ENCODE data around the gene SLC27A2. TPM values are rescaled to one million over a fixed set of nuclear protein-coding genes. Genes with fewer than 3 reads are reported as not detected.

The SLC27A2 gene
- total RNA-seq, 1 experiment from 2014 or later: 7.0 TPM

DNA sequence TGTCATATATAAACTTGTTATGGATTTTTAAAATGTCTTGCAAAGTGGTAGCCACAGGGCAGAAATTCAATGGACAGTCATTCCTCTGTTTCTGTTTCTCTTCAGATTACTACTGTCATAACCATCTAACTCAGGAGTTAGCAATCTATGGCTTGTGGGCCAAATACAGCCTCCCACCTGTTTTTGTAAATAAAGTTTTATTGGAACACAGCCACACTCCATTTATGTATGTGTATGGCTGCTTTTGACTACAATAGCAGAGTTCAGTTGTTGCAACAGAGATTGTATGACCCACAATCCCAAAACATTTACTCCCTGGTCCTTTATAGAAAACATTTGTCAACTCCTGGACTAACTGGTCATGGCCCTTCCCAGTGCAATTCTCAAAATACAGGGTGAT lies 20.0 kb downstream of the SLC27A2 start:
- Histone ChIP-seq H2AFZ (ENCODE audit: low read length) (no peak overlapping the region), H2BK120ac (ENCODE audit: low read depth, low read length, poor library complexity, severe bottlenecking) (no peak overlapping the region), H3K9me3 (ENCODE audit: control insufficient read depth, low read depth, low read length) (no peaks in the 10 kb centered on the region), H3K79me1 (ENCODE audit: insufficient read depth, low read depth, low read length, poor library complexity, severe bottlenecking) (no peaks in the 10 kb centered on the region), H4K20me1 (ENCODE audit: control insufficient read depth, insufficient read depth, insufficient read length) (no peaks in the 10 kb centered on the region), H3K79me2 (ENCODE audit: insufficient read depth, low read length) (no peaks in the 10 kb centered on the region), H3K4me2 (ENCODE audit: insufficient read depth, insufficient read length, low read length) (no peak overlapping the region), H2BK20ac (ENCODE audit: low read depth, low read length, poor library complexity, severe bottlenecking) (no peak overlapping the region), H2BK5ac (ENCODE audit: insufficient read length, low read length) (no peak overlapping the region), H3K4ac (ENCODE audit: low read depth, low read length) (no peak overlapping the region), H2BK15ac (ENCODE audit: low read depth, low read length) (no peak overlapping the region), H3K23me2 (ENCODE audit: insufficient read length, low read depth, low read length, poor library complexity, severe bottlenecking) (no peaks in the 10 kb centered on the region), H3K27me3 (ENCODE audit: insufficient read depth, low read length) (no peaks in the 10 kb centered on the region), H4K8ac (replicated peaks; ENCODE audit: insufficient read length, low read depth, low read length) (no peak overlapping the region), H3K27ac (ENCODE audit: insufficient read length, low read depth, low read length) (no peak overlapping the region), H3K23ac (ENCODE audit: insufficient read length, low read depth, low read length) (no peak overlapping the region), H2BK12ac (ENCODE audit: insufficient read length, low read depth, low read length) (no peak overlapping the region), H4K91ac (ENCODE audit: insufficient read length, low read depth, low read length) (no peak overlapping the region), H2AK5ac (ENCODE audit: insufficient read length, low read length) (no peak overlapping the region), H3K56ac (ENCODE audit: insufficient read length, low read depth, low read length) (no peak overlapping the region), H3K9ac (ENCODE audit: extremely low read depth, insufficient read length, low read length) (no peak overlapping the region), H3K4me1 (ENCODE audit: insufficient read depth, low read length) (no peaks in the 10 kb centered on the region), H4K5ac (ENCODE audit: insufficient read length, low read depth, low read length) (no peak overlapping the region), H3K14ac (ENCODE audit: insufficient read depth, low read length) (no peak overlapping the region), H3K18ac (ENCODE audit: insufficient read length, low read depth, low read length) (no peak overlapping the region), H3T11ph (ENCODE audit: low read length) (no peak overlapping the region)
- no peak for DNase-seq
- no peak overlapping the region for H3K27ac Mint-ChIP-seq
- H3K4me1 Mint-ChIP-seq: no peaks in the 10 kb centered on the region
- TF ChIP-seq, protein P1, sequence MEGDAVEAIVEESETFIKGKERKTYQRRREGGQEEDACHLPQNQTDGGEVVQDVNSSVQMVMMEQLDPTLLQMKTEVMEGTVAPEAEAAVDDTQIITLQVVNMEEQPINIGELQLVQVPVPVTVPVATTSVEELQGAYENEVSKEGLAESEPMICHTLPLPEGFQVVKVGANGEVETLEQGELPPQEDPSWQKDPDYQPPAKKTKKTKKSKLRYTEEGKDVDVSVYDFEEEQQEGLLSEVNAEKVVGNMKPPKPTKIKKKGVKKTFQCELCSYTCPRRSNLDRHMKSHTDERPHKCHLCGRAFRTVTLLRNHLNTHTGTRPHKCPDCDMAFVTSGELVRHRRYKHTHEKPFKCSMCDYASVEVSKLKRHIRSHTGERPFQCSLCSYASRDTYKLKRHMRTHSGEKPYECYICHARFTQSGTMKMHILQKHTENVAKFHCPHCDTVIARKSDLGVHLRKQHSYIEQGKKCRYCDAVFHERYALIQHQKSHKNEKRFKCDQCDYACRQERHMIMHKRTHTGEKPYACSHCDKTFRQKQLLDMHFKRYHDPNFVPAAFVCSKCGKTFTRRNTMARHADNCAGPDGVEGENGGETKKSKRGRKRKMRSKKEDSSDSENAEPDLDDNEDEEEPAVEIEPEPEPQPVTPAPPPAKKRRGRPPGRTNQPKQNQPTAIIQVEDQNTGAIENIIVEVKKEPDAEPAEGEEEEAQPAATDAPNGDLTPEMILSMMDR (conservative IDR thresholded peaks at IDR 0.05): no peak
- no peak overlapping the region for H3K4me3 Mint-ChIP-seq
- H3K36me3 Mint-ChIP-seq (ENCODE audit: insufficient read depth in 1 of 3, low read depth in 3 of 3): peaks cover 0 to 2% (median 0%) of the 10 kb centered on the region in 3 experiments; a peak in 2 of 7 replicates
- H3K9me3 Mint-ChIP-seq: no peaks in the 10 kb centered on the region
- H3K27me3 Mint-ChIP-seq (ENCODE audit: low read depth): no peaks in the 10 kb centered on the region

Measured in H9 (cell line).